Lower lobe of right lung (tissue), 2 donors: Measurements from ENCODE around the gene GPA33. TPM values are rescaled to one million over a fixed set of nuclear protein-coding genes. Genes with fewer than 3 reads are reported as not detected.
A peak's percentile ranks its signal among the peaks of the same experiment; 100 is the strongest.
"Not testable (repeated sequence)": the region's sequence is repeated elsewhere in the genome, so short reads cannot be mapped to it uniquely, and the experiment has no call there.

ENCODE experiments used
- ATAC-seq, 2 donors: fragments of 200-7000 bp; cut with Tn5 transposase; one replicate each; pipeline ENCODE4 v1.9.1; 2020 to 2022; ENCODE audit warnings: mild to moderate bottlenecking in 2 of 2, moderate library complexity in 2 of 2
- DNase-seq: peaks from one replicate; pipeline ENCODE4 v3.0.0-alpha.2; 2020
- H3K27ac ChIP-seq: fragments of 200-600 bp; one replicate; pipeline ENCODE4 v1.8.0; 2022
- H3K27me3 ChIP-seq: fragments of 200-600 bp; one replicate; pipeline ENCODE4 v1.8.0; 2022; ENCODE audit warnings: low read depth
- H3K36me3 ChIP-seq: fragments of 200-600 bp; one replicate; pipeline ENCODE4 v1.8.0; 2022; ENCODE audit warnings: mild to moderate bottlenecking
- H3K4me1 ChIP-seq: fragments of 200-600 bp; one replicate; pipeline ENCODE4 v1.8.0; 2022
- H3K4me3 ChIP-seq: fragments of 200-600 bp; one replicate; pipeline ENCODE4 v1.8.0; 2022; ENCODE audit warnings: mild to moderate bottlenecking
- H3K9me3 ChIP-seq: fragments of 200-600 bp; one replicate; pipeline ENCODE4 v1.8.0; 2022
- CTCF ChIP-seq: fragments of 200-600 bp; IDR thresholded peaks from one replicate; pipeline ENCODE4 v1.8.0; 2022; ENCODE audit warnings: antibody characterized with exemption, mild to moderate bottlenecking
- intact Hi-C: fragments of 100-400 bp; cut with DNase I; formaldehyde crosslinking; loops from one replicate; pipeline ENCODE4 v1.11.0; 2022
- total RNA-seq: library from RNA; stranded (reverse); fragmentation: NEBNext Ultra II Directional; extraction: Animal tissue kit (Norgen Biotek cat#: 25700); gene quantifications from one replicate; pipeline ENCODE4 v1.2.1, GENCODE V29; 2021
- donor health status: DM: no; HTN: yes; CAD: no; lungs with severe emphysema.

GPA33 gene
- total RNA-seq, 1 donor from 2014 or later = 3.6 TPM

GRCh38 chr1:167051907-167052306 lies 38.3 kb downstream of the GPA33 start:
- ATAC-seq (no peak), DNase-seq (no peak)
- Histone ChIP-seq H3K9me3 (no peaks in the 10 kb centered on the region), H3K36me3 (no peaks in the 10 kb centered on the region), H3K4me1 (no peaks in the 10 kb centered on the region), H3K4me3 (no peak overlapping the region), H3K27ac (no peak overlapping the region), H3K27me3 (no peaks in the 10 kb centered on the region)
- intact Hi-C loops = no loop called here
- no peak for TF ChIP-seq CTCF

GRCh38 chr1:167043752-167044488 lies 46.3 kb downstream of the GPA33 start:
- DNase-seq = peak; percentile 89
- Histone ChIP-seq H3K27me3 (no peaks in the 10 kb centered on the region), H3K9me3 (no peaks in the 10 kb centered on the region), H3K36me3 (no peaks in the 10 kb centered on the region), H3K4me3 (peak overlapping the region; percentile 44), H3K4me1 (peaks cover 5% of the 10 kb centered on the region), H3K27ac (peak overlapping the region; percentile 20)
- no peak for TF ChIP-seq CTCF
- intact Hi-C loops = no loop called here
- peak; percentile 96 to 99 for ATAC-seq

- no peaks in the 10 kb centered on the region for H3K4me1 ChIP-seq
- H3K9me3 ChIP-seq = no peaks in the 10 kb centered on the region
- no peak for ATAC-seq
Observed at GRCh38 chr1:167033646-167034045, 56.5 kb downstream of the GPA33 start.

DNA sequence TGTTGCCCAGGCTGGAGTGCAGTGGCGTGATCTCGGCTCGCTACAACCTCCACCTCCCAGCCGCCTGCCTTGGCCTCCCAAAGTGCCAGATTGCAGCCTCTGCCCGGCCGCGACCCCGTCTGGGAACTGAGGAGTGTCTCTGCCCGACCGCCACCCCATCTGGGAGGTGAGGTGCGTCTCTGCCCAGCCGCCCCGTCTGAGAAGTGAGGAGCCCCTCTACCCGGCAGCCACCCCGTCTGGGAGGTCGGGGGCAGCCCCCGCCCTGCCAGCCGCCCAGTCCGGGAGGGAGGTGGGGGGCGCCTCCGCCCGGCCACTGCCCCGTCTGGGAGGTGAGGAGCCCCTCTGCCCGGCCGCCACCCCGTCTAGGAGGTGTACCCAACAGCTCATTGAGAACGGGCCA lies 60.6 kb downstream of the GPA33 start:
- H3K36me3 ChIP-seq, H3K27me3 ChIP-seq, H3K27ac ChIP-seq, DNase-seq, ATAC-seq, H3K4me3 ChIP-seq, intact Hi-C loops, H3K9me3 ChIP-seq, H3K4me1 ChIP-seq: not testable (repeated sequence)

More at GRCh38 chr1:167033646-167034045, 56.5 kb downstream of the GPA33 start:
- no peak for DNase-seq
- no peak overlapping the region for H3K4me3 ChIP-seq
- no peaks in the 10 kb centered on the region for H3K27me3 ChIP-seq
- TF ChIP-seq CTCF = no peak
- intact Hi-C loops = no loop called here
- H3K36me3 ChIP-seq = no peaks in the 10 kb centered on the region
- no peak overlapping the region for H3K27ac ChIP-seq

- ATAC-seq = no peak
- no peak for DNase-seq
- Histone ChIP-seq H3K4me3 (no peak overlapping the region), H3K27ac (no peak overlapping the region), H3K36me3 (no peaks in the 10 kb centered on the region), H3K27me3 (peaks cover 9% of the 10 kb centered on the region), H3K4me1 (no peaks in the 10 kb centered on the region), H3K9me3 (no peaks in the 10 kb centered on the region)
- no peak for TF ChIP-seq CTCF
- intact Hi-C loops = no loop called here
Observed at GRCh38 chr1:167022384-167022783, 67.8 kb downstream of the GPA33 start.

DNA sequence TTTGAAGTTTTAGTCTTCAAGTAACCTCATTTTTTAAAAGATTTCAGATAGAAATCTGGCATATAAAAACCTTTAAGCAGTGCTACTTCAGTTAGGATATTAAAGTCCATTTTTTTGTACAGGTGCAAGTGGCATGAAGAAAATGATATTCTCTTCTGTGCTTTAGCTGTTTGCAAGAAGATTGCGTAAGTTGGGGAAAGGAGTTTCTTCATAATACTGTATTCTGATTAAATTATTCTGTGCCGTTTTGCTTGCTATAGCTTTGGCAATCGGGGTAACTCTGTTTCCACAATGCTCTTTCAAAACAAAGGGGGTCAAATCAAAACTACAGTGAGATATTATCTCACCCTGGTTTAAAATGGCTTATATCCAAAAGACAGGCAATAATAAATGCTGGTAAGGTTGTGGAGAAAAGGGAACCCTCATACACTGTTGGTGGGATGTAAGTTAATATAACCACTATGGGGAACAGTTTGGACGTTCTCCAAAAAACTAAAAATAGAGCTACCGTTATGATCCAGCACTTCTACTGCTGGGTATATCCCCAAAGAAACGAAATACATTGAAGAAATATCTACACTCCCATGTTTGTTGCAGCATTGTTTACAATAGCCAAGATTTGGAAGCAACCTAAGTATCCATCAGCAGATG lies 74.0 kb downstream of the GPA33 start:
- Histone ChIP-seq H3K4me3 (no peak overlapping the region), H3K36me3 (no peaks in the 10 kb centered on the region), H3K27ac (no peak overlapping the region), H3K9me3 (no peaks in the 10 kb centered on the region), H3K4me1 (no peaks in the 10 kb centered on the region), H3K27me3 (no peaks in the 10 kb centered on the region)
- no peak for TF ChIP-seq CTCF
- DNase-seq (no peak), ATAC-seq (no peak)
- intact Hi-C loops = no loop called here
